Measurements from ENCODE around the gene DDX52.

Gene DDX52

DNA sequence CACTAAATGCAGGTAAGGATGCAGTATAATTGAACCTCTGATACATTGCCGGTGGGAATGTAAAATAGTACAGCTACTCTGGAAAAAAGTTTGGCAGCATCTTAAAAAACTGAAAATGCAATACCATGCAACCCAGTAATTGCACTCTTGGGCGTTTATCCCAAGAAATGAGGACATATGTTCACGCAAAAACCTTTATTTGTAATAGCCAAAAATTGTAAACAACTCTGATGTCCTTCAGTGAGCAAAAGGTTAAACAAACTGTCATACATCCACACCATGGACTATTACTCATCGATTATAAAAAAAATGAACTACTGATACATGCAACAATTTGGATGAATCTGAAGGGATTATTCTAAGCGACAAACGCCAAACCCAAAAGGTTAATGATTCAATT, 51.0 kb downstream of the DDX52 start:
- no peak for DNase-seq (ENCODE audit: low read depth)
- TF ChIP-seq, protein P1, sequence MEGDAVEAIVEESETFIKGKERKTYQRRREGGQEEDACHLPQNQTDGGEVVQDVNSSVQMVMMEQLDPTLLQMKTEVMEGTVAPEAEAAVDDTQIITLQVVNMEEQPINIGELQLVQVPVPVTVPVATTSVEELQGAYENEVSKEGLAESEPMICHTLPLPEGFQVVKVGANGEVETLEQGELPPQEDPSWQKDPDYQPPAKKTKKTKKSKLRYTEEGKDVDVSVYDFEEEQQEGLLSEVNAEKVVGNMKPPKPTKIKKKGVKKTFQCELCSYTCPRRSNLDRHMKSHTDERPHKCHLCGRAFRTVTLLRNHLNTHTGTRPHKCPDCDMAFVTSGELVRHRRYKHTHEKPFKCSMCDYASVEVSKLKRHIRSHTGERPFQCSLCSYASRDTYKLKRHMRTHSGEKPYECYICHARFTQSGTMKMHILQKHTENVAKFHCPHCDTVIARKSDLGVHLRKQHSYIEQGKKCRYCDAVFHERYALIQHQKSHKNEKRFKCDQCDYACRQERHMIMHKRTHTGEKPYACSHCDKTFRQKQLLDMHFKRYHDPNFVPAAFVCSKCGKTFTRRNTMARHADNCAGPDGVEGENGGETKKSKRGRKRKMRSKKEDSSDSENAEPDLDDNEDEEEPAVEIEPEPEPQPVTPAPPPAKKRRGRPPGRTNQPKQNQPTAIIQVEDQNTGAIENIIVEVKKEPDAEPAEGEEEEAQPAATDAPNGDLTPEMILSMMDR (IDR thresholded peaks at IDR 0.05; ENCODE audit: low read length, missing control alignments): no peak
- no peak overlapping the region for H3K4me3 ChIP-seq (replicated peaks; ENCODE audit: low read depth, low read length)

- no peak overlapping the region for H3K4me3 ChIP-seq (replicated peaks; ENCODE audit: low read depth, low read length)
- DNase-seq (ENCODE audit: low read depth): no peak
- TF ChIP-seq, protein P1 (IDR thresholded peaks at IDR 0.05; ENCODE audit: low read length, missing control alignments): no peak
Measured at GRCh38 chr17:37585066-37585465, 58.2 kb downstream of the DDX52 start.

DNA sequence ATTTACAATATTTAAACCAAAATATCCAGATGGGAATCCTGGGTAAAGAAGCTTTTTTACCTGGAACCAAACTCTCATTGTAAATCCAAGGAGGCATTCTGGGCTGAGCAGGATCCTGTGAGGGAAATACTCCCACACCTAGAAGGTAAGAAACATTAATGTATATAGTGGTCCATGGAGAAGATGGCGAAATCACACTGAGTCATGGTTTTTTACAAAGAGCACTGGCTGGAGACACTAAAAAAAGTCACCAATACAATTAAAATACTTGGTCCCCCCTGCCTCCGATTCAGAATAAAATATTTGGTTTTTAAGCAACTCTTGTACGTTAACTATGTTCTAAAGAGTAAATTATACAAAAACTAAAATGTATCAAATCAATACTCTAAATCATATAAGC, 67.0 kb downstream of the DDX52 start:
- TF ChIP-seq, protein P1 (IDR thresholded peaks at IDR 0.05; ENCODE audit: low read length, missing control alignments): no peak
- DNase-seq (ENCODE audit: low read depth): peak; percentile 43
- H3K4me3 ChIP-seq (replicated peaks; ENCODE audit: low read depth, low read length): no peak overlapping the region

GRCh38 chr17:37574427-37574826, 68.8 kb downstream of the DDX52 start:
- TF ChIP-seq, protein P1 (IDR thresholded peaks at IDR 0.05; ENCODE audit: low read length, missing control alignments): no peak

GRCh38 chr17:37571674-37572073, 71.6 kb downstream of the DDX52 start:
- no peak overlapping the region for H3K4me3 ChIP-seq (replicated peaks; ENCODE audit: low read depth, low read length)
- TF ChIP-seq, protein P1 (IDR thresholded peaks at IDR 0.05; ENCODE audit: low read length, missing control alignments): no peak
- no peak for DNase-seq (ENCODE audit: low read depth)

More at GRCh38 chr17:37574427-37574826, 68.8 kb downstream of the DDX52 start:
- H3K4me3 ChIP-seq (replicated peaks; ENCODE audit: low read depth, low read length): no peak overlapping the region
- no peak for DNase-seq (ENCODE audit: low read depth)

DNA sequence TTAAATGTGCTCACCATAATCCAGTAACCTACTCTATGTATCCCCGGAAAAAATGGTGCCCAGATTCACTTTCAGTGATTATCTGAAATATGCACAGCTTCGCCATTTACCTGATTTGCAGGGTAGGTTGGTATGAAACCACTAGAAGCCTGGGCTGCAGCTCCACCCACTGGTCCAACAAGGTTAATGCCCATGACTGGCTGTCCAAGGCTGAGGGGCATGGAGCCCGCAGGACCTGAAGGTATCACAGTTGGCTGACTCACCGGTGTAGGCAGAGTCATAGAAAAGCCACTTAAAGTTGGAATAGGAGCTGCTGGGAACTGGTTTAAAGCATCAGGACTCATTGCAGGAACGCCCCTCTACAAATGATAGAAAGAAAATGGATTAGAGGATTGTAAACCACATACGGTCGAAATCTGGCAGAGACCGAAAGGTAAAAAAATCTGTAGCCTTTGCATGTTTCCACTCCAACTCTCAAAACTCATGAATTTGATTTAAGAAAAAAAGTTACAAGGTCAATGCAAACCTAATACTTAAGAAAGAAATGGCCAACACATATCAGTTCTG, 72.6 kb downstream of the DDX52 start:
- peak; percentile 49 for DNase-seq (ENCODE audit: low read depth)
- TF ChIP-seq, protein P1 (IDR thresholded peaks at IDR 0.05; ENCODE audit: low read length, missing control alignments): peak; percentile 59
- no peak overlapping the region for H3K4me3 ChIP-seq (replicated peaks; ENCODE audit: low read depth, low read length)

DNA sequence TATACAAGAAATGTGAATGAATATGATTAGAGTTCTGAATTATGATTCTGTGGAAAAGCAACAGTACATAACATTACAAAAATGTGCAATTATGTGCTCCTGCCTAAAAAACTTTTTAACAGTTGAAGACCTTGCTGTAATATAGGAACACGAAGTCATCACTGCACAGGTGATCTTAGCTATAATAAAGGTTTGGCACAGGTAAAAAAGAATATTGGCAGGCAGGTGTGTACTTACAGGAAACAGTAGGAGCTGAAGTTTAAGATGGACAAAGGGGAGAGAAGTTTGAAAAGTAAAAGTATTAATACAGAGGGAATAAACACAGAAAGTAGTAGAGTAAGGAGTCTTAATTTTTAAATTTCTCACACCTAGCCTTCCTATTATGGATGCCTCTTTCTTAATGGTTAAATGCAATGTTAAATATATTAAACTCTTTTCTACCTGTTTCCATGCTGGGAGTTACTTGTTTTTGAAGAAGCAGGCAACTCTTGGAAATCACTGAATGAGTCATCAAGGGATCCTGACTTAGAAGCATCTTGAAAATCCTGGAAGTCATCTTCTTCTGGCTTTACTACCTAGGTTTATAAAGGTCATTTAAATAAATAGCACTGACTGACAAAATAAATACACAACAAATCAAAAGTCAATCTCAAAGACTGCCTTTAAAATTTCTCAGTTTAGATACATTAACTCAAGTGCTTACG, 74.7 kb downstream of the DDX52 start:
- H3K4me3 ChIP-seq (replicated peaks; ENCODE audit: low read depth, low read length): no peak overlapping the region
- TF ChIP-seq, protein P1 (IDR thresholded peaks at IDR 0.05; ENCODE audit: low read length, missing control alignments): no peak
- no peak for DNase-seq (ENCODE audit: low read depth)
